ENCODE data around the gene MLLT3. TPM values are rescaled to one million over a fixed set of nuclear protein-coding genes. Genes with fewer than 3 reads are reported as not detected.
A peak's percentile ranks its signal among the peaks of the same experiment; 100 is the strongest.

Gene MLLT3
- total RNA-seq, 2 experiments from 2014 or later: 112 TPM

DNA sequence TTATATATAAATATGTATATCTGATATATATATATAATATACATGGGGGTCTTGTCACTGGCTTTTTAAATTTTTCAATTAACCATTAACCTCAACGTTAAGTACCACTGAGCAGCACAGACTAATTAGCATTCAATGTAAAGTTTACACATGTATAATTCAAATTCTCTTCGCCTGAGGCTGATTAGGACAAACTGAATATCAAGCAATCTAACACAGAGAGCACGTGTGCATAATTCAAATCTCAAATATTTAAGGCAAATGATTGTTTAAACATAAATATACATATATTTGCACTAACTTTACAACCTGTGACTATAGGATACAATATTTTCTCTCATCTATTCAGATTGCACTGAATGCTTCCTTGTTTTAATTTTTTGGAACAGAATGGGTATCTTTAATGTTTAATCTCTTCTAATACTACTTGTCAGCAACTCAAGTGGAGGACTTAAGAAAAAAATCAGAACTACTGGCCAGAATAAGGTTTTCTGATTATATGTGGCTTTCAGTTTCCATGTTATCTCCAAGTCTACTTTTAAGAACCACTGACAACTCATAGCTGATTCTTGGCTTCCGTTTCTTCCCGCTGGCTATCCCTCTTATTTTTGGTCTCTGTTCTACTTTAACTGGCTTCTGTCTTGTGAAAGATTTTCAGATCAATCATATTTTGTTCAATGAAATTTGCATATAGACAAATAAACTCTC is 204.8 kb downstream of the MLLT3 start:
- POLR2A ChIA-PET: no interaction called here
- Mint-ChIP-seq H3K27me3 (no peaks in the 10 kb centered on the region), H3K4me3 (no peak overlapping the region), H3K4me1 (peaks cover 25% of the 10 kb centered on the region), H3K27ac (no peak overlapping the region), H3K36me3 (peaks cover 36% of the 10 kb centered on the region), H3K9me3 (no peaks in the 10 kb centered on the region)
- DNase-seq (no peak), ATAC-seq (ENCODE audit: low read depth) (no peak)

DNA sequence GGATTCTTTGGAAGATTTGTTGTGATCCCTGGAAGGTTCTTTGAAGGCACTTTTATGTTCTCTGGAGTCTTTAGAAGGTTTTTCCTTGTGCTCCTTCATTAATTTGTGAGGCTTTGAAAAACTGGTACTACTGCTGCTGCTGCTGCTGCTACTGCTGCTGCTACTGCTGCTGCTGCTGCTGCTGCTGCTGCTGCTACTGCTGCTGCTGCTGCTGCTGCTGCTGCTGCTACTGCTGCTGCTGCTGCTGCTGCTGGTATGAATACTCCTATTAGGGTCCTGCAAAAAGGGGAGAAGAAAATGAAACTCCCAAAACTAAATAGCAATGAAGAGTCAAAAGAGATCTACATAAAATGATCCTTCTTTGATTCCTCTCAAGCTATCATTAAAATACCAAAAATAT is 208.1 kb downstream of the MLLT3 start:
- Mint-ChIP-seq H3K4me3 (no peak overlapping the region), H3K36me3 (peaks cover 47% of the 10 kb centered on the region), H3K4me1 (peaks cover 35% of the 10 kb centered on the region), H3K27me3 (no peaks in the 10 kb centered on the region), H3K9me3 (no peaks in the 10 kb centered on the region), H3K27ac (no peak overlapping the region)
- POLR2A ChIA-PET: no interaction called here
- no peak for DNase-seq
- no peak for ATAC-seq (ENCODE audit: low read depth)

DNA sequence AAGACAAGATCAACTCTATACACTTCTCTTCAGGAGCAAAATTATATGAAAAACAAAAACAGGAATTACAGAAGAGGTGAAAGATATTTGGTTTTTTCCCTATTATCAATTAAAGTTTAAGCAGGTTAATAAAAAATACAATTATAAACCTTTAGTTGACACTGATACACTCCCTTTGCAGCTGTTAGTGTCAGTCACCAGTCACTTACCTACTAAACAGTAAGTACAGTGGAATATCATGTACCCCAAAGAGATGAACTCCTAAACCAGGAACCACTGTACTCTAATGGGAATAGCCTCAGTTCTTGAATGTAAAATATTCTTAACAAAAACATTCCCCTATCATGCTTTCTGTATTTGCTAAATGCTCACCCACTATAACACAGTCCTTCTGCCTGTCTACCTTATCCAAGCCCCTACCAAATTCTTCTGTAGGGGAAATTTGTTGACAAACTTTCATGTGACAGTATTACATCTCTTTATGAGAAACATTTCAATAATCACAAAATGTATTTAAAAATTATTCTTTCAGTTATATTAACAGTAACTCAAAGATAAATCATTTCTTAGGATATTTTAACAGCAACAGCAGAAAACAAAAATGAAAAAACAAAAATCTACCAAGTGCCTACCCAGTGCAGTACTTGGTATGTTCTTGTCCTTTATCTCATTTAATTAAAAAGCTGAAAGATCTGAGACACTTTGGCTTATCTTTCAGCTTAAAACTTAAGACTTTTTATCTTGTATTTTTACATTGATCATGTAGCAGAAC is 212.8 kb downstream of the MLLT3 start:
- POLR2A ChIA-PET: no interaction called here
- peak overlapping the region; percentile 48 for H3K4me3 Mint-ChIP-seq
- ATAC-seq (ENCODE audit: low read depth) (no peak), DNase-seq (no peak)
- H3K27me3 Mint-ChIP-seq: no peaks in the 10 kb centered on the region
- H3K27ac Mint-ChIP-seq: peak overlapping the region; percentile 39
- H3K4me1 Mint-ChIP-seq: peaks cover 30% of the 10 kb centered on the region
- H3K9me3 Mint-ChIP-seq: no peaks in the 10 kb centered on the region
- H3K36me3 Mint-ChIP-seq: peaks cover 77% of the 10 kb centered on the region

DNA sequence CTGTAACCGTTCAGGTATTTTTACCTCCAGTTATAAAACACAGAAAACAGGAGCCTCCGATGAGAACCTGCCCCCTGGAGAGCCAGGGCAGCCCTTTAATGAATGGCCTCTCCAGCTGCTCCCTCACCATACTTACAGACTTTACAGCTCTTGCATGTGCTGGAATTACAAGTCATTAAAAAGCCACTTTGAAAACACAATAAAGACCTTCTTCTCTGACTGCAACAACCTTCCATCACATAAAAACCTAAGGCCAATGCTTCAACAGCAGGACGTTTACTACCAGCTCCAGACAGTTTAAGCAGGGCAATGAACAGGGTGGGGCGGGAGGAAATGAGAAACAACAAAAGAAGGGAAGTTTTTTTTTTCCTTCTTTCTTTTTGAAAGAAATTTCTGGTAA is 213.8 kb downstream of the MLLT3 start:
- POLR2A ChIA-PET: no interaction called here
- H3K4me3 Mint-ChIP-seq: peak overlapping the region; percentile 48

GRCh38 chr9:20407013-20407412 is 215.3 kb downstream of the MLLT3 start:
- Mint-ChIP-seq H3K36me3 (peaks cover 77% of the 10 kb centered on the region), H3K4me3 (no peak overlapping the region), H3K9me3 (peaks cover 2% of the 10 kb centered on the region), H3K27ac (no peak overlapping the region), H3K4me1 (peaks cover 37% of the 10 kb centered on the region), H3K27me3 (no peaks in the 10 kb centered on the region)
- ATAC-seq (ENCODE audit: low read depth) (no peak), DNase-seq (no peak)
- POLR2A ChIA-PET: interaction anchor here (1.3 kb wide), 1 partner anchor 215 kb away, joined by 5 read pairs; the partner anchor contains the start of gene MLLT3

More for the DNA sequence above, 213.8 kb downstream of the MLLT3 start:
- ATAC-seq (ENCODE audit: low read depth) (no peak), DNase-seq (no peak)
- Mint-ChIP-seq H3K27me3 (no peaks in the 10 kb centered on the region), H3K36me3 (peaks cover 74% of the 10 kb centered on the region), H3K27ac (peak overlapping the region; percentile 49), H3K4me1 (peaks cover 32% of the 10 kb centered on the region), H3K9me3 (no peaks in the 10 kb centered on the region)

- peaks cover 4% of the 10 kb centered on the region for H3K9me3 Mint-ChIP-seq
- no peak for DNase-seq
- POLR2A ChIA-PET: no interaction called here
- ATAC-seq (ENCODE audit: low read depth): no peak
- no peak overlapping the region for H3K4me3 Mint-ChIP-seq
- no peak overlapping the region for H3K27ac Mint-ChIP-seq
- peaks cover 81% of the 10 kb centered on the region for H3K36me3 Mint-ChIP-seq
- H3K27me3 Mint-ChIP-seq: no peaks in the 10 kb centered on the region
- peaks cover 40% of the 10 kb centered on the region for H3K4me1 Mint-ChIP-seq
These were observed 216.0 kb downstream of the MLLT3 start for GRCh38 chr9:20406344-20406743.

DNA sequence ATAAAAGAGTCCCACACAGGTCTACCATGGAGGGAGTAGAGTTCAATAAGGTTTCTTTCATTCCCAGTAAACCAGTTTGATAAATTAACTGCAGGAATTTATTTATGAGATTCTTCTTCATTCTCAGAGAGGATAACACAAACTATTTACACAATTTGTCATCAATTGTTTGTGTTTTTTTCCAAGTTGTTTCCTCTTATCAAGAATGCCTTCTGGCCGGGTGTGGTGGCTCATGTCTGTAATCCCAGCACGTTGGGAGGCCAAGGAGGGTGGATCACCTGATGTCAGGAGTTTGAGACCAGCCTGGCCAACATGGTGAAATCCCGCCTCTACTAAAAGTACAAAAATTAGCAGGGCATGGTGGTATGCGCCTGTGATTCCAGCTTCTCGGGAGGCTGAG is 216.7 kb downstream of the MLLT3 start:
- Mint-ChIP-seq H3K27ac (no peak overlapping the region), H3K27me3 (no peaks in the 10 kb centered on the region), H3K9me3 (peaks cover 4% of the 10 kb centered on the region), H3K4me3 (no peak overlapping the region), H3K4me1 (peaks cover 36% of the 10 kb centered on the region), H3K36me3 (peaks cover 82% of the 10 kb centered on the region)
- ATAC-seq (ENCODE audit: low read depth) (no peak), DNase-seq (no peak)
- POLR2A ChIA-PET: no interaction called here

- H3K4me3 Mint-ChIP-seq: no peak overlapping the region
- peaks cover 33% of the 10 kb centered on the region for H3K4me1 Mint-ChIP-seq
- H3K27ac Mint-ChIP-seq: no peak overlapping the region
- peaks cover 4% of the 10 kb centered on the region for H3K9me3 Mint-ChIP-seq
- POLR2A ChIA-PET: no interaction called here
- ATAC-seq (ENCODE audit: low read depth) (no peak), DNase-seq (no peak)
- peaks cover 78% of the 10 kb centered on the region for H3K36me3 Mint-ChIP-seq
- no peaks in the 10 kb centered on the region for H3K27me3 Mint-ChIP-seq
These were observed 217.2 kb downstream of the MLLT3 start for GRCh38 chr9:20405078-20405477.

DNA sequence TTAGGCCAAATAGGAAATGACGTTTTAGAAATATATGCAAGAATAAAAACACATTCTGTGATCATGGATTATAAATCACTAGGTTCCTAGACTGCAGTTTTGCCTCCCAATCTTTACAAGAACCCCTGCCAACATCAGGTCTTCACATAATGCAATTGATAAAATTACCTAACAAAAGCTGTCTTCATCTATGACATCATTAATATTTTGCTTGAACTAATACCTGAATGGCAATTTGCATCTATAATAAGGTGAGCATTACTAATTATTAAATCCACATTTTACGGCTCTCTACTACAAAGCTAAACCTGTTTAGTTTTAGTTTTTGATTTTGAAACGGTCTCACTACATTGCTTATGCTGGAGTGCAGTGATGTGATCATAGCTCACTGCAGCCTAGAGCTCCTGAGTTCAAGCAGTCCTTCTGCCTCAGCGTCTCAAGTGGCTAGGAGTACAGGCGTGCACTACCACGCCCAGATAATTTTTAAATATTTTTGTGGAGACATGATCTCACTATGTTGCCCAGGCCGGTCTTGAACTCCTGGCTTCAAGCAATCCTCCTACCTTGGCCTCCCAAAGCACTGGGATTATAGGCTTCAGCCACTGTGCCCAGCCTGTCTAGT is 218.0 kb downstream of the MLLT3 start:
- DNase-seq (no peak), ATAC-seq (ENCODE audit: low read depth) (no peak)
- H3K27me3 Mint-ChIP-seq: no peaks in the 10 kb centered on the region
- peaks cover 37% of the 10 kb centered on the region for H3K4me1 Mint-ChIP-seq
- POLR2A ChIA-PET: no interaction called here
- H3K4me3 Mint-ChIP-seq: no peak overlapping the region
- no peak overlapping the region for H3K27ac Mint-ChIP-seq
- peaks cover 6% of the 10 kb centered on the region for H3K9me3 Mint-ChIP-seq
- H3K36me3 Mint-ChIP-seq: peaks cover 81% of the 10 kb centered on the region

- no peak for DNase-seq
- H3K4me1 Mint-ChIP-seq: peaks cover 37% of the 10 kb centered on the region
These were observed 219.0 kb downstream of the MLLT3 start for GRCh38 chr9:20403346-20403745.

GRCh38 chr9:20402273-20402875 is 219.9 kb downstream of the MLLT3 start:
- ATAC-seq (ENCODE audit: low read depth) (no peak), DNase-seq (no peak)
- Mint-ChIP-seq H3K36me3 (peaks cover 75% of the 10 kb centered on the region), H3K4me3 (no peak overlapping the region), H3K27ac (peak overlapping the region; percentile 52), H3K4me1 (peaks cover 39% of the 10 kb centered on the region), H3K9me3 (peaks cover 6% of the 10 kb centered on the region), H3K27me3 (no peaks in the 10 kb centered on the region)
- POLR2A ChIA-PET: no interaction called here

More at GRCh38 chr9:20403346-20403745, 219.0 kb downstream of the MLLT3 start:
- POLR2A ChIA-PET: no interaction called here
- H3K36me3 Mint-ChIP-seq: peaks cover 79% of the 10 kb centered on the region
- peaks cover 6% of the 10 kb centered on the region for H3K9me3 Mint-ChIP-seq
- no peaks in the 10 kb centered on the region for H3K27me3 Mint-ChIP-seq
- H3K27ac Mint-ChIP-seq: no peak overlapping the region
- no peak for ATAC-seq (ENCODE audit: low read depth)
- H3K4me3 Mint-ChIP-seq: no peak overlapping the region

GRCh38 chr9:20398536-20399338 is 223.6 kb downstream of the MLLT3 start:
- DNase-seq (no peak), ATAC-seq (ENCODE audit: low read depth) (no peak)
- POLR2A ChIA-PET: no interaction called here
- Mint-ChIP-seq H3K4me3 (peak overlapping the region; percentile 57), H3K36me3 (peaks cover 70% of the 10 kb centered on the region), H3K9me3 (peaks cover 6% of the 10 kb centered on the region), H3K4me1 (peaks cover 54% of the 10 kb centered on the region), H3K27me3 (no peaks in the 10 kb centered on the region), H3K27ac (peak overlapping the region; percentile 76)

- H3K9me3 Mint-ChIP-seq: peaks cover 3% of the 10 kb centered on the region
- H3K4me1 Mint-ChIP-seq: peaks cover 45% of the 10 kb centered on the region
- DNase-seq: no peak
- POLR2A ChIA-PET: no interaction called here
- peaks cover 63% of the 10 kb centered on the region for H3K36me3 Mint-ChIP-seq
- ATAC-seq (ENCODE audit: low read depth): no peak
- H3K27ac Mint-ChIP-seq: no peak overlapping the region
- no peaks in the 10 kb centered on the region for H3K27me3 Mint-ChIP-seq
- no peak overlapping the region for H3K4me3 Mint-ChIP-seq
These were observed 225.0 kb downstream of the MLLT3 start for GRCh38 chr9:20397348-20397747.

All from activated naive CD8-positive, alpha-beta T cell treated with anti-CD3 and anti-CD28 coated beads, Interleukin-2, amount 10 ng/mL, durations not matched to agents 7 days and 5 days (primary cell).